Adrenal gland (tissue), 19 donors: ENCODE measurements around the gene GALNT11. TPM values are rescaled to one million over a fixed set of nuclear protein-coding genes. Genes with fewer than 3 reads are reported as not detected.

Source experiments
- DNase-seq, 7 donors: peaks; one replicate each; pipeline ENCODE4 v3.0.0-alpha.2; 2019 to 2020
- H3K27ac ChIP-seq, 5 donors: fragments of 200-600 bp; sonication (generic) in 4 of 5; 1 replicate in 3 of 5; 2 replicates in 2 of 5; pipeline versions ENCODE4 v1.5.1 to v1.8.0; 2016 to 2020; ENCODE audit warnings: mild to moderate bottlenecking in 1 of 5
- H3K27me3 ChIP-seq: fragments of 200-600 bp; 2 replicates; pipeline ENCODE4 v1.8.0; 2021
- H3K36me3 ChIP-seq, 2 donors: fragments of 200-600 bp; replicated peaks in 1 of 2; 1 replicate in 1 of 2; 2 replicates in 1 of 2; pipeline versions ENCODE4 v1.5.1 to v1.8.0; 2018 to 2022
- H3K4me1 ChIP-seq, 2 donors: fragments of 200-600 bp; replicated peaks in 1 of 2; 1 replicate in 1 of 2; 2 replicates in 1 of 2; pipeline versions ENCODE4 v1.5.1 to v1.8.0; 2018 to 2021
- H3K4me3 ChIP-seq, 4 donors: fragments of 200-600 bp; sonication (generic) in 3 of 4; one replicate each; pipeline ENCODE4 v1.5.1; 2016 to 2018
- H3K9me3 ChIP-seq, 3 donors: fragments of 200-600 bp; sonication (generic) in 1 of 3; replicated peaks in 1 of 3; 1 replicate in 2 of 3; 2 replicates in 1 of 3; pipeline versions ENCODE4 v1.5.1 to v1.8.0; 2016 to 2021
- POLR2A ChIP-seq, 2 donors: fragments of 450-650 bp; IDR thresholded peaks; one replicate each; pipeline ENCODE4 v1.6.1; 2017; ENCODE audit warnings: antibody characterized with exemption in 2 of 2, mild to moderate bottlenecking in 2 of 2, moderate library complexity in 1 of 2
- WGBS, 4 donors: extraction: QIAGEN DNeasy Blood & Tissue Kit in 2 of 4; methylation state at CpG; one replicate each; pipeline versions ENCODE4 v1.1.5 to v1.1.7; 2013 to 2017; 5-methylcytosine and 5-hydroxymethylcytosine counted together
- intact Hi-C, 2 donors: fragments of 100-400 bp; cut with DNase I; formaldehyde crosslinking; loops; one replicate each; pipeline versions ENCODE4 v1.14.1 to v1.15.0; 2022 to 2023
- long read RNA-seq, 10 donors: library from polyadenylated mRNA in 3 of 10; unstranded in 2 of 10; stranded (forward) in 1 of 10; transcript quantifications; one replicate each; pipeline ENCODE4 v2.0.0 and lab custom pipeline, GENCODE V29; 2021 to 2026
- polyA plus RNA-seq, 3 donors: library from polyadenylated mRNA; stranded (reverse); fragments of 200-250 nt in 2 of 3; fragments of 350-450 nt in 1 of 3; fragmentation: Illumina TruSeq in 1 of 3; extraction: RNeasy Lipid Tissue Mini Kit (QIAGEN cat#74804) in 1 of 3; gene quantifications; one replicate each; pipeline ENCODE4 v1.2.3, GENCODE V29; 2013 to 2014
- total RNA-seq, 9 donors: library from RNA; depleted of rRNA in 4 of 9; stranded (reverse); fragments of >200 nt in 4 of 9; fragments of 120-200 nt in 1 of 9; fragmentation: NEBNext Ultra II Directional in 1 of 9; extraction: Animal tissue kit (Norgen Biotek cat#: 25700) in 1 of 9; gene quantifications; one replicate each; pipeline versions ENCODE4 v1.1.0 to v1.2.4, GENCODE V29; 2013 to 2023
- TF ChIP-seq, protein P1 (sequence below), 6 experiments: fragments of 450-650 bp in 4 of 6; fragments of 200-600 bp in 2 of 6; sonication (generic) in 1 of 6; IDR thresholded peaks; 1 replicate in 5 of 6; 2 replicates in 1 of 6; pipeline versions ENCODE4 v1.5.1 to v1.8.0; 2016 to 2021; ENCODE audit warnings: antibody characterized with exemption in 6 of 6, mild to moderate bottlenecking in 2 of 6, moderate library complexity in 1 of 6
- donor health status: healthy with polysubstance abuse.
- donor health status: Bipolar disorder and iron deficiency.
- donor health status: DM: yes; HTN: yes; CAD: no.
- donor health status: DM: no; HTN: no; CAD: no.
- donor health status: DM: no; HTN: no; CAD: no.
- donor health status: DM: yes; HTN: yes; CAD: no.

Gene GALNT11
- total RNA-seq (10 to 100 TPM; 25.7 to 51.3 (median 40.8) TPM), polyA plus RNA-seq (10 to 100 TPM; 23.2 to 43.1 (median 26.6) TPM)
- long read RNA-seq, donor 1, transcript GALNT11-205 (12 exons, 2,727 nt) = major isoform, 5 of 5 reads
- long read RNA-seq, donor 1, partial matches to known transcripts = 0 of 5 reads
- long read RNA-seq, donor 1, other reads (novel, unspliced or antisense) = 0 of 5 reads
- long read RNA-seq, donor 2, partial matches to known transcripts = 0 of 4 reads
- long read RNA-seq, donor 2, other reads (novel, unspliced or antisense) = 0 of 4 reads
- long read RNA-seq, donor 3, transcript GALNT11-205 (12 exons, 2,727 nt) = major isoform, 8 of 15 reads
- long read RNA-seq, donor 3, partial matches to known transcripts = 7 of 15 reads
- long read RNA-seq, donor 3, other reads (novel, unspliced or antisense) = 0 of 15 reads
- long read RNA-seq, donor 4, transcript GALNT11-205 (12 exons, 2,727 nt) = major isoform, 14 of 24 reads
- long read RNA-seq, donor 4, partial matches to known transcripts = 3 of 24 reads
- long read RNA-seq, donor 4, other reads (novel, unspliced or antisense) = 6 of 24 reads
- long read RNA-seq, donor 5, transcript GALNT11-205 (12 exons, 2,727 nt) = major isoform, 94 of 124 reads
- long read RNA-seq, donor 5, partial matches to known transcripts = 1 of 124 reads
- long read RNA-seq, donor 5, other reads (novel, unspliced or antisense) = 29 of 124 reads
- long read RNA-seq, donor 6, transcript GALNT11-205 (12 exons, 2,727 nt) = major isoform, 10 of 13 reads
- long read RNA-seq, donor 6, partial matches to known transcripts = 1 of 13 reads
- long read RNA-seq, donor 6, other reads (novel, unspliced or antisense) = 2 of 13 reads
- long read RNA-seq, donor 7, partial matches to known transcripts = 0 of 3 reads
- long read RNA-seq, donor 7, other reads (novel, unspliced or antisense) = 0 of 3 reads
- long read RNA-seq, donor 8, transcript GALNT11-205 (12 exons, 2,727 nt) = major isoform, 8 of 17 reads
- long read RNA-seq, donor 8, partial matches to known transcripts = 8 of 17 reads
- long read RNA-seq, donor 8, other reads (novel, unspliced or antisense) = 0 of 17 reads
- long read RNA-seq, donor 9, transcript GALNT11-205 (12 exons, 2,727 nt) = major isoform, 9 of 9 reads
- long read RNA-seq, donor 9, partial matches to known transcripts = 0 of 9 reads
- long read RNA-seq, donor 9, other reads (novel, unspliced or antisense) = 0 of 9 reads
- long read RNA-seq, donor 10, partial matches to known transcripts = 0 of 3 reads
- long read RNA-seq, donor 10, other reads (novel, unspliced or antisense) = 0 of 3 reads

GRCh38 chr7:152025077-152025936 is at the start of gene GALNT11:
Gene GALNT11 (plus strand): TSS chr7:152025674. CDS start chr7:152094228, 68,554 bp downstream.
- intact Hi-C loops = no loop called here
- peaks cover 9 to 14% of the 10 kb centered on the region in 2 donors for H3K4me1 ChIP-seq
- no peaks in the 10 kb centered on the region for H3K9me3 ChIP-seq
- WGBS, 4 donors = 3 to 31% (median 15%) methylated on average over 7 to 84 of the region's 84 CpGs
- no peaks in the 10 kb centered on the region for H3K36me3 ChIP-seq
- peak within 1 kb of the TSS in 3 of 4 donors; percentile 29 to 81 (median 48) for H3K4me3 ChIP-seq
- DNase-seq = peak; percentile 80 to 91 (median 85)
- peak; percentile 79 to 89 for TF ChIP-seq POLR2A (IDR thresholded peaks at IDR 0.05)
- TF ChIP-seq, protein P1, sequence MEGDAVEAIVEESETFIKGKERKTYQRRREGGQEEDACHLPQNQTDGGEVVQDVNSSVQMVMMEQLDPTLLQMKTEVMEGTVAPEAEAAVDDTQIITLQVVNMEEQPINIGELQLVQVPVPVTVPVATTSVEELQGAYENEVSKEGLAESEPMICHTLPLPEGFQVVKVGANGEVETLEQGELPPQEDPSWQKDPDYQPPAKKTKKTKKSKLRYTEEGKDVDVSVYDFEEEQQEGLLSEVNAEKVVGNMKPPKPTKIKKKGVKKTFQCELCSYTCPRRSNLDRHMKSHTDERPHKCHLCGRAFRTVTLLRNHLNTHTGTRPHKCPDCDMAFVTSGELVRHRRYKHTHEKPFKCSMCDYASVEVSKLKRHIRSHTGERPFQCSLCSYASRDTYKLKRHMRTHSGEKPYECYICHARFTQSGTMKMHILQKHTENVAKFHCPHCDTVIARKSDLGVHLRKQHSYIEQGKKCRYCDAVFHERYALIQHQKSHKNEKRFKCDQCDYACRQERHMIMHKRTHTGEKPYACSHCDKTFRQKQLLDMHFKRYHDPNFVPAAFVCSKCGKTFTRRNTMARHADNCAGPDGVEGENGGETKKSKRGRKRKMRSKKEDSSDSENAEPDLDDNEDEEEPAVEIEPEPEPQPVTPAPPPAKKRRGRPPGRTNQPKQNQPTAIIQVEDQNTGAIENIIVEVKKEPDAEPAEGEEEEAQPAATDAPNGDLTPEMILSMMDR (IDR thresholded peaks at IDR 0.05) = peak in 3 of 6 experiments; percentile 38 to 48 (median 39)
- H3K27ac ChIP-seq = peak within 1 kb of the TSS in 4 of 5 donors; percentile 52 to 93 (median 86)
- H3K27me3 ChIP-seq = no peaks in the 10 kb centered on the region

DNA sequence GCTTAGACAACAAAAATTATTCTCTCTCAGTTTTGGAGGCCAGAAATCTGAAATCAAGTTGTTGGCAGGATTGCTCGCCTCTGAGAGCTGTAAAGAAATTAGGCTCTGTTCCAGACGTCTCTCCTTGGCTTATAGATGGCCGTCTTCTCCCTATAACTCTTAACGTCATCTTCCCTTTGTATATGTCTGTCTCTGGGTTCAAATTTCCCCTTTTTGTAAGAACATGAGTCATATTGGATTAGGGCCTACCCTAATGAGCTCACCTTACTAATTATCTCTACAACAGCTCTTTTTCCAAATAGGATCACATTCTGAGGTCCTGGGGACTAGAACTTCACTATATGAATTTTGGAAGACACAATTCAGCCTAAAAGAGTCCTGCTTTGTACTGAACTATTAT is 46.9 kb upstream of the GALNT11 start:
- intact Hi-C loops = no loop called here
- WGBS, 4 donors = 71 to 85% (median 82%) methylated on average over 4 of the region's 4 CpGs
- no peaks in the 10 kb centered on the region for H3K36me3 ChIP-seq

GRCh38 chr7:151981223-151981622 is 44.3 kb upstream of the GALNT11 start:
- Histone ChIP-seq H3K27me3 (no peaks in the 10 kb centered on the region), H3K27ac (no peak overlapping the region), H3K9me3 (no peaks in the 10 kb centered on the region), H3K4me1 (no peaks in the 10 kb centered on the region), H3K4me3 (no peak overlapping the region), H3K36me3 (no peaks in the 10 kb centered on the region)
- no peak for DNase-seq
- TF ChIP-seq, protein P1 (IDR thresholded peaks at IDR 0.05) = no peak
- TF ChIP-seq POLR2A (IDR thresholded peaks at IDR 0.05) = no peak
- intact Hi-C loops = no loop called here
- WGBS, 4 donors = 70 to 88% (median 74%) methylated on average over 3 of the region's 3 CpGs

More for the DNA sequence above, 46.9 kb upstream of the GALNT11 start:
- no peaks in the 10 kb centered on the region for H3K4me1 ChIP-seq
- H3K27ac ChIP-seq = no peak overlapping the region
- no peak for DNase-seq
- TF ChIP-seq, protein P1 (IDR thresholded peaks at IDR 0.05) = no peak
- TF ChIP-seq POLR2A (IDR thresholded peaks at IDR 0.05) = no peak
- H3K27me3 ChIP-seq = no peaks in the 10 kb centered on the region
- H3K9me3 ChIP-seq = no peaks in the 10 kb centered on the region
- H3K4me3 ChIP-seq = no peak overlapping the region
